Measurements from ENCODE around the gene DEFB124.

- TF ChIP-seq CTCF (IDR thresholded peaks at IDR 0.05) (no peak), POLR2AphosphoS5 (IDR thresholded peaks at IDR 0.05) (no peak)
These were observed 41.7 kb upstream of the DEFB124 start for GRCh38 chr20:31516651-31517050.

Data from breast epithelium (tissue), 3 donors.